HepG2 (cell line): ENCODE measurements around the gene CACNA1H. TPM values are rescaled to one million over a fixed set of nuclear protein-coding genes. Genes with fewer than 3 reads are reported as not detected.
A peak's percentile ranks its signal among the peaks of the same experiment; 100 is the strongest.

Experiments
- ATAC-seq: fragments of 200-7000 bp; cut with Tn5 transposase; 3 replicates; pipeline ENCODE4 v1.9.1; 2020; ENCODE audit warnings: mild to moderate bottlenecking, moderate library complexity
- BruUV-seq: library from RNA; stranded (reverse); fragments of 400-500 nt; replicated peaks from 2 replicates; lab custom pipeline; 2021; lab: Mats Ljungman, UMichigan
- CTCF ChIA-PET: fragments of 300-600 bp; formaldehyde crosslinking; extraction: SDS; loops from one replicate; lab custom pipeline; 2021; ENCODE audit warnings: low total read pairs, inconsistent platforms, low intra/inter-chr PET ratio; lab: Yijun Ruan, JAX
- POLR2A ChIA-PET: fragments of 350-600 bp; sonication (Branson Sonifier 250); formaldehyde crosslinking; loops from one replicate; lab custom pipeline; 2020; ENCODE audit warnings: antibody characterized with exemption, inconsistent platforms; lab: Yijun Ruan, JAX
- DNase-seq: peaks from one replicate; pipeline ENCODE4 v3.0.0-alpha.2; 2015; ENCODE audit warnings: low spot score
- FAIRE-seq: peaks from 3 replicates; lab custom pipeline; 2011; peaks lifted over from hg19 to GRCh38; lab: Jason Lieb, UNC
- H2AFZ ChIP-seq: one replicate; pipeline ENCODE4 v1.6.1; 2011; ENCODE audit warnings: low read length, inconsistent platforms
- H3K27ac ChIP-seq: fragments of 300-600 bp; 3 replicates; pipeline ENCODE4 v1.8.0; 2011; ENCODE audit warnings: mixed run types, mild to moderate bottlenecking, mixed read lengths, low read length, inconsistent platforms; ENCODE audit not compliant: insufficient read depth; ENCODE audit errors: extremely low read length
- H3K27me3 ChIP-seq, 2 experiments: fragments of 200-600 bp in 1 of 2; 2 replicates in 1 of 2; 3 replicates in 1 of 2; pipeline versions ENCODE4 v1.6.0 to v1.8.0; 2011; ENCODE audit warnings: low read length in 2 of 2, mild to moderate bottlenecking in 2 of 2, moderate library complexity in 2 of 2, inconsistent platforms in 1 of 2; ENCODE audit not compliant: insufficient read depth in 2 of 2, control insufficient read depth in 1 of 2
- H3K36me3 ChIP-seq, 2 experiments: fragments of 200-600 bp in 1 of 2; replicated peaks in 1 of 2; 2 replicates in 1 of 2; 3 replicates in 1 of 2; pipeline versions ENCODE4 v1.5.1 to v1.8.0; 2011; ENCODE audit warnings: low read length in 2 of 2, inconsistent platforms in 1 of 2; ENCODE audit not compliant: insufficient read depth in 2 of 2, control insufficient read depth in 1 of 2
- H3K4me1 ChIP-seq: 2 replicates; pipeline ENCODE4 v1.5.1; 2012; ENCODE audit warnings: low read length, inconsistent platforms; ENCODE audit not compliant: insufficient read depth
- H3K4me2 ChIP-seq: 2 replicates; pipeline ENCODE4 v1.6.0; 2011; ENCODE audit warnings: low read depth, low read length, inconsistent platforms
- H3K4me3 ChIP-seq, 3 experiments: fragments of 200-600 bp in 1 of 3; sonication (generic), shearing (Covaris generic) in 1 of 3; replicated peaks in 1 of 3; 2 replicates each; pipeline ENCODE4 v1.5.1; 2011 to 2016; ENCODE audit warnings: low read length in 3 of 3, inconsistent platforms in 2 of 3, low read depth in 2 of 3, mild to moderate bottlenecking in 2 of 3, control low read depth in 1 of 3, mixed read lengths in 1 of 3; ENCODE audit not compliant: insufficient read depth in 1 of 3
- H3K79me2 ChIP-seq: one replicate; pipeline ENCODE4 v1.6.1; 2011; ENCODE audit warnings: low read length, inconsistent platforms; ENCODE audit not compliant: insufficient read depth
- H3K9ac ChIP-seq: 2 replicates; pipeline ENCODE4 v1.6.0; 2011; ENCODE audit warnings: mild to moderate bottlenecking, low read depth, low read length, inconsistent platforms; ENCODE audit not compliant: insufficient read depth
- H3K9me3 ChIP-seq: 2 replicates; pipeline ENCODE4 v1.5.1; 2012; ENCODE audit warnings: mild to moderate bottlenecking, low read length
- H4K20me1 ChIP-seq: 2 replicates; pipeline ENCODE4 v1.6.0; 2011; ENCODE audit warnings: inconsistent platforms, mild to moderate bottlenecking, low read length, moderate library complexity; ENCODE audit not compliant: insufficient read depth
- EZH2 ChIP-seq: conservative IDR thresholded peaks from 2 replicates; pipeline ENCODE4 v1.6.1; 2012; ENCODE audit warnings: mild to moderate bottlenecking, low read depth, low read length, moderate library complexity
- HMGXB4 ChIP-seq, 2 experiments: sonication (generic) in 1 of 2; formaldehyde crosslinking in 1 of 2; IDR thresholded peaks; 2 replicates each; pipeline versions ENCODE4 v1.4.0 to v1.6.1; 2018 to 2020; ENCODE audit warnings: missing genetic modification reagents in 2 of 2, borderline replicate concordance in 1 of 2, low read depth in 1 of 2, mild to moderate bottlenecking in 1 of 2, missing biosample characterization in 1 of 2
- KLF9 ChIP-seq: IDR thresholded peaks from 2 replicates; pipeline ENCODE4 v1.6.1; 2016; ENCODE audit warnings: low read depth
- MTF2 ChIP-seq: sonication (generic); formaldehyde crosslinking; IDR thresholded peaks from 2 replicates; pipeline ENCODE4 v1.5.0; 2020; ENCODE audit warnings: missing genetic modification reagents, borderline replicate concordance
- ZNF687 ChIP-seq: sonication (generic); formaldehyde crosslinking; IDR thresholded peaks from 2 replicates; pipeline ENCODE4 v1.5.1; 2020; ENCODE audit warnings: mild to moderate bottlenecking, missing genetic modification reagents, moderate library complexity
- ZNF788 ChIP-seq: sonication (generic); formaldehyde crosslinking; IDR thresholded peaks from 2 replicates; pipeline ENCODE4 v1.5.0; 2020; ENCODE audit warnings: mild to moderate bottlenecking, missing genetic modification reagents, borderline replicate concordance
- WGBS: methylation state at CpG from one replicate; pipeline ENCODE4 v1.1.6; 2017; ENCODE audit warnings: low lambda C conversion rate; 5-methylcytosine and 5-hydroxymethylcytosine counted together
- in situ Hi-C: cut with HindIII; loops from 2 replicates; pipeline ENCODE4 v1.10.0; 2017; ENCODE audit warnings: low pct_unique_long_range_greater_than_20kb; ENCODE audit not compliant: extremely low pct_ligation_motif_present
- intact Hi-C: fragments of 100-400 bp; cut with micrococcal nuclease; formaldehyde crosslinking; loops from one replicate; pipeline ENCODE4 v1.10.0; 2022; ENCODE audit not compliant: unreplicated experiment
- polyA plus RNA-seq, 8 experiments: library from polyadenylated mRNA; depleted of rRNA in 3 of 8; stranded (reverse) in 7 of 8; unstranded in 1 of 8; fragments of >200 nt; fragmentation: Illumina TruSeq in 4 of 8; extraction: Trizol in 4 of 8; gene quantifications; 2 replicates each; pipeline versions ENCODE4 v1.2.1 to v1.2.3, GENCODE V29; 2011 to 2016; ENCODE audit warnings: low read depth in 4 of 8, missing spikeins in 1 of 8, mixed read lengths in 1 of 8; ENCODE audit not compliant: insufficient read depth in 1 of 8
- total RNA-seq, 5 experiments: library from RNA; depleted of rRNA; stranded (reverse); fragments of >200 nt; fragmentation: Illumina TruSeq; extraction: Trizol; gene quantifications; 2 replicates each; pipeline ENCODE4 v1.2.3, GENCODE V29; 2016; ENCODE audit warnings: low read depth in 1 of 5

CACNA1H gene
- total and polyA plus RNA-seq, 2 of the 13 experiments (the other 11 are each of a cell fraction or from before 2014, with no cell fraction given), result 0.40 to 1.8 TPM

- no peak overlapping the region for H3K4me2 ChIP-seq
- CTCF ChIA-PET, result no interaction called here
- no peak for FAIRE-seq
Measured at GRCh38 chr16:1261131-1261892, 108.4 kb downstream of the CACNA1H start.

More at GRCh38 chr16:1261131-1261892, 108.4 kb downstream of the CACNA1H start:
- intact Hi-C loops, result no loop called here
- TF ChIP-seq ZNF788 (CRISPR knock-in tag), result no peak
- peak; percentile 14; the same call in 1 of the 2 replicates for TF ChIP-seq ZNF687 (CRISPR knock-in tag)
- no peak for TF ChIP-seq HMGXB4 (CRISPR knock-in tag; IDR thresholded peaks at IDR 0.05; ENCODE audit: borderline replicate concordance in 1 of 2, low read depth in 1 of 2)
- peak; percentile 77; the same call in 1 of the 2 replicates for TF ChIP-seq EZH2
- TF ChIP-seq MTF2 (CRISPR knock-in tag), result peak; percentile 75; the same call in 1 of the 2 replicates
- TF ChIP-seq KLF9 (CRISPR knock-in tag), result no peak
- WGBS, result 10% methylated on average over 20 of the region's 47 CpGs
- ATAC-seq, result no peak; the same call in 2 of the 3 replicates
- no TSS peak for BruUV-seq
- in situ Hi-C loops, result no loop called here
- no peak overlapping the region for H3K9ac ChIP-seq
- H2AFZ ChIP-seq, result no peak overlapping the region
- H4K20me1 ChIP-seq, result no peaks in the 10 kb centered on the region
- no peaks in the 10 kb centered on the region for H3K4me1 ChIP-seq
- no peaks in the 10 kb centered on the region for H3K79me2 ChIP-seq
- POLR2A ChIA-PET, result no interaction called here
- H3K27me3 ChIP-seq, result peaks cover 21 to 76% of the 10 kb centered on the region in 2 experiments
- H3K36me3 ChIP-seq, result no peaks in the 10 kb centered on the region
- no peaks in the 10 kb centered on the region for H3K9me3 ChIP-seq
- no peak for DNase-seq
- H3K4me3 ChIP-seq, result no peak overlapping the region
- no peak overlapping the region for H3K27ac ChIP-seq
